Embryonic facial prominence (tissue), 1 donor: ENCODE results near the gene RPUSD3.
"Not testable (repeated sequence)": the region's sequence is repeated elsewhere in the genome, so short reads cannot be mapped to it uniquely, and the experiment has no call there.

ENCODE experiments used
- DNase-seq: peaks from one replicate; pipeline ENCODE4 v3.0.0-alpha.2; 2016; ENCODE audit errors: extremely low spot score

The RPUSD3 gene

GRCh38 chr3:9865125-9865637 is 21.4 kb upstream of the RPUSD3 start:
- DNase-seq = not testable (repeated sequence)

- peak; percentile 9 for DNase-seq
These were observed 20.6 kb upstream of the RPUSD3 start for GRCh38 chr3:9864200-9864927.

- no peak for DNase-seq
These were observed 19.4 kb upstream of the RPUSD3 start for GRCh38 chr3:9863058-9863772.

- DNase-seq = no peak
These were observed 18.7 kb upstream of the RPUSD3 start for GRCh38 chr3:9862391-9863057.

- DNase-seq = no peak
These were observed 17.9 kb upstream of the RPUSD3 start for GRCh38 chr3:9861626-9862130.

GRCh38 chr3:9861201-9861600 is 17.4 kb upstream of the RPUSD3 start:
- no peak for DNase-seq

GRCh38 chr3:9859530-9860025 is 15.8 kb upstream of the RPUSD3 start:
- no peak for DNase-seq

GRCh38 chr3:9855594-9855993 is 11.8 kb upstream of the RPUSD3 start:
- no peak for DNase-seq

GRCh38 chr3:9854291-9854940 is 10.6 kb upstream of the RPUSD3 start:
- DNase-seq = not testable (repeated sequence)

GRCh38 chr3:9852528-9852927 is 8.7 kb upstream of the RPUSD3 start:
- no peak for DNase-seq

GRCh38 chr3:9851926-9852325 is 8.1 kb upstream of the RPUSD3 start:
- not testable (repeated sequence) for DNase-seq

GRCh38 chr3:9851383-9851782 is 7.6 kb upstream of the RPUSD3 start:
- not testable (repeated sequence) for DNase-seq

GRCh38 chr3:9848860-9849259 is 5.1 kb upstream of the RPUSD3 start:
- DNase-seq = not testable (repeated sequence)

GRCh38 chr3:9847870-9848269 is 4.1 kb upstream of the RPUSD3 start:
- not testable (repeated sequence) for DNase-seq

GRCh38 chr3:9846931-9847488 is 3.2 kb upstream of the RPUSD3 start:
- DNase-seq = no peak

GRCh38 chr3:9846231-9846630 is 2.4 kb upstream of the RPUSD3 start:
- DNase-seq = no peak

- DNase-seq = no peak
These were observed 2.8 kb downstream of the RPUSD3 start for GRCh38 chr3:9841015-9841414.

- no peak for DNase-seq
These were observed 5.0 kb downstream of the RPUSD3 start for GRCh38 chr3:9838856-9839255.

- no peak for DNase-seq
These were observed 5.9 kb downstream of the RPUSD3 start for GRCh38 chr3:9837701-9838582.
